Panc1 (cell line): ENCODE data around the gene NUDT22. TPM values are rescaled to one million over a fixed set of nuclear protein-coding genes. Genes with fewer than 3 reads are reported as not detected.

Source experiments
- ATAC-seq: fragments of 200-7000 bp; cut with Tn5 transposase; 2 replicates; pipeline ENCODE4 v1.9.1; 2020; ENCODE audit warnings: mild to moderate bottlenecking, moderate library complexity
- BruUV-seq: library from RNA; stranded (reverse); fragments of 400-500 nt; replicated peaks from 2 replicates; lab custom pipeline; 2021; lab: Mats Ljungman, UMichigan
- CTCF ChIA-PET: fragments of 300-600 bp; sonication (Branson Sonifier 250); formaldehyde crosslinking; loops from one replicate; lab custom pipeline; 2022; ENCODE audit warnings: antibody characterized with exemption; lab: Charles Lee
- POLR2A ChIA-PET: fragments of 300-600 bp; sonication (Branson Sonifier 250); formaldehyde crosslinking; loops from one replicate; lab custom pipeline; 2022; ENCODE audit warnings: antibody characterized with exemption; lab: Charles Lee
- DNase-seq: peaks from one replicate; pipeline ENCODE4 v3.0.0-alpha.2; 2010; ENCODE audit warnings: low read depth, low spot score
- H3K27ac ChIP-seq: 2 replicates; pipeline ENCODE4 v1.5.1; 2011; ENCODE audit warnings: mild to moderate bottlenecking, low read length, inconsistent platforms
- H3K27me3 ChIP-seq: fragments of 200-500 bp; sonication (Bioruptor generic); 2 replicates; pipeline ENCODE4 v1.6.0; 2014; ENCODE audit warnings: low read length, inconsistent platforms; ENCODE audit not compliant: control insufficient read depth, insufficient read depth
- H3K36me3 ChIP-seq: fragments of 200-500 bp; sonication (Bioruptor generic); 2 replicates; pipeline ENCODE4 v1.5.1; 2014; ENCODE audit warnings: inconsistent platforms, mild to moderate bottlenecking, low read length, moderate library complexity; ENCODE audit not compliant: control insufficient read depth, insufficient read depth
- H3K4me1 ChIP-seq: 2 replicates; pipeline ENCODE4 v1.5.1; 2011; ENCODE audit warnings: inconsistent platforms, mild to moderate bottlenecking, low read length, moderate library complexity; ENCODE audit not compliant: control insufficient read depth, insufficient read depth
- H3K4me3 ChIP-seq, 2 experiments: 2 replicates each; pipeline ENCODE4 v1.5.1; 2011 to 2012; ENCODE audit warnings: low read depth in 2 of 2, low read length in 2 of 2, mild to moderate bottlenecking in 2 of 2, inconsistent platforms in 1 of 2, moderate library complexity in 1 of 2
- H3K9me3 ChIP-seq: fragments of 200-500 bp; sonication (Bioruptor generic); 2 replicates; pipeline ENCODE4 v1.5.1; 2014; ENCODE audit warnings: low read depth, mild to moderate bottlenecking, inconsistent platforms, low read length, moderate library complexity; ENCODE audit not compliant: control insufficient read depth, insufficient read depth
- CTCF ChIP-seq: fragments of 450-650 bp; IDR thresholded peaks from 2 replicates; pipeline ENCODE4 v1.5.1; 2017; ENCODE audit warnings: mild to moderate bottlenecking
- POLR2AphosphoS5 ChIP-seq: IDR thresholded peaks from 2 replicates; pipeline ENCODE4 v1.6.1; 2012; ENCODE audit warnings: mild to moderate bottlenecking, low read depth, low read length, moderate library complexity
- REST ChIP-seq, 2 experiments: IDR thresholded peaks; 2 replicates each; pipeline ENCODE4 v1.6.1; 2011 to 2012; ENCODE audit warnings: low read depth in 2 of 2, control low read depth in 1 of 2, low read length in 1 of 2, mild to moderate bottlenecking in 1 of 2, moderate library complexity in 1 of 2; ENCODE audit not compliant: insufficient read depth in 1 of 2
- SIN3A ChIP-seq: IDR thresholded peaks from 2 replicates; pipeline ENCODE4 v1.6.1; 2012; ENCODE audit warnings: low read depth, mild to moderate bottlenecking, low read length, moderate library complexity, borderline replicate concordance; ENCODE audit not compliant: insufficient read depth
- TCF7L2 ChIP-seq: IDR thresholded peaks from 2 replicates; pipeline ENCODE4 v1.6.1; 2011; ENCODE audit warnings: mild to moderate bottlenecking, low read depth, low read length, inconsistent platforms
- in situ Hi-C: cut with HindIII; loops from 2 replicates; pipeline ENCODE4 v1.10.0; 2016; ENCODE audit warnings: low sequenced_read_pairs, low pct_unique_long_range_greater_than_20kb
- intact Hi-C: fragments of 100-400 bp; cut with micrococcal nuclease; formaldehyde crosslinking; loops from one replicate; pipeline ENCODE4 v1.10.0; 2022; ENCODE audit not compliant: unreplicated experiment
- total RNA-seq: library from RNA; stranded (reverse); gene quantifications from one replicate; pipeline ENCODE4 v1.2.1, GENCODE V29; 2021; ENCODE audit not compliant: unreplicated experiment

Gene NUDT22
- total RNA-seq, 1 experiment from 2014 or later, result 98.8 TPM

- ChIA-PET CTCF (interaction anchor here (0.8 to 1.8 kb wide), 3 partner anchors 13 to 54 kb away, joined by 3 to 4 read pairs (median 4); no protein-coding TSS in a partner anchor), POLR2A (no interaction called here)
- peak; percentile 67 for ATAC-seq
- Histone ChIP-seq H3K4me3 (peak within 1 kb of the TSS; percentile 84 to 90), H3K27ac (peak within 1 kb of the TSS; percentile 89), H3K4me1 (peaks cover 41% of the 10 kb centered on the region), H3K36me3 (0 out of 2 replicates have a peak, but pooled peaks cover 3% of the 10 kb centered on the region), H3K27me3 (no peaks in the 10 kb centered on the region), H3K9me3 (no peaks in the 10 kb centered on the region)
- BruUV-seq, result no TSS peak
- intact Hi-C loops, result no loop called here
- in situ Hi-C loops, result no loop called here
- TF ChIP-seq CTCF (peak; percentile 97), REST (IDR thresholded peaks at IDR 0.05; ENCODE audit: insufficient read depth in 1 of 2, low read depth in 2 of 2, low read length in 1 of 2) (no peak), POLR2AphosphoS5 (no peak), SIN3A (peak; percentile 44; the same call in 1 of the 2 replicates), TCF7L2 (no peak)
- DNase-seq, result no peak
Observed at GRCh38 chr11:64251016-64251752, 25.1 kb downstream of the NUDT22 start, which contains the start of gene PLCB3. TSS of gene PLCB3 (plus strand) at chr11:64251530. CDS start at chr11:64251650, 120 bp downstream.

- ATAC-seq (no peak), DNase-seq (no peak)
- peaks cover 3% of the 10 kb centered on the region; the same call in 1 of the 2 replicates for H3K36me3 ChIP-seq
- ChIA-PET POLR2A (no interaction called here), CTCF (interaction anchor here (0.5 to 1.8 kb wide), 6 partner anchors 8 to 69 kb away, joined by 3 to 12 read pairs (median 4); no protein-coding TSS in a partner anchor)
- no peaks in the 10 kb centered on the region for H3K27me3 ChIP-seq
- peak overlapping the region; percentile 89 for H3K27ac ChIP-seq
- intact Hi-C loops, result no loop called here
- peak overlapping the region; percentile 84 to 90 for H3K4me3 ChIP-seq
- no peak for TF ChIP-seq SIN3A
- no peak for TF ChIP-seq CTCF
- no peak for TF ChIP-seq TCF7L2
- no peak for TF ChIP-seq POLR2AphosphoS5
- no peak for TF ChIP-seq REST (IDR thresholded peaks at IDR 0.05; ENCODE audit: insufficient read depth in 1 of 2, low read depth in 2 of 2, low read length in 1 of 2)
- in situ Hi-C loops, result no loop called here
- H3K9me3 ChIP-seq, result no peaks in the 10 kb centered on the region
- no TSS peak for BruUV-seq
- peaks cover 41% of the 10 kb centered on the region for H3K4me1 ChIP-seq
Observed at GRCh38 chr11:64251753-64252002, 25.6 kb downstream of the NUDT22 start.
